Prostate gland (tissue), 2 donors: ENCODE measurements around the gene SIDT1.

Experiments used
- CTCF ChIP-seq, 4 experiments: fragments of 200-600 bp in 2 of 4; fragments of 450-650 bp in 2 of 4; sonication (generic) in 2 of 4; IDR thresholded peaks; 1 replicate in 3 of 4; 2 replicates in 1 of 4; pipeline ENCODE4 v1.5.1; 2016 to 2019; ENCODE audit warnings: antibody characterized with exemption in 4 of 4, mild to moderate bottlenecking in 2 of 4, moderate library complexity in 2 of 4
- POLR2A ChIP-seq: fragments of 450-650 bp; IDR thresholded peaks from one replicate; pipeline ENCODE4 v1.6.1; 2016; ENCODE audit warnings: antibody characterized with exemption, mild to moderate bottlenecking
- POLR2AphosphoS5 ChIP-seq: sonication (generic); formaldehyde crosslinking; IDR thresholded peaks from one replicate; pipeline ENCODE4 v1.6.1; 2017; ENCODE audit warnings: antibody characterized with exemption

- TF ChIP-seq CTCF (IDR thresholded peaks at IDR 0.05), result no peak
- no peak for TF ChIP-seq POLR2AphosphoS5
- no peak for TF ChIP-seq POLR2A
Observed at GRCh38 chr3:113560831-113561623, 28.7 kb downstream of the SIDT1 start.
